Natural killer cell (primary cell): ENCODE measurements around the gene RGS6. TPM values are rescaled to one million over a fixed set of nuclear protein-coding genes. Genes with fewer than 3 reads are reported as not detected.

Source experiments
- ATAC-seq, 3 donors: fragments of 150-1000 bp in 2 of 3; fragments of 200-7000 bp in 1 of 3; cut with Tn5 transposase; 1 replicate in 1 of 3; 2 replicates in 2 of 3; pipeline ENCODE4 v1.10.0; 2021; ENCODE audit warnings: mild to moderate bottlenecking in 2 of 3, moderate library complexity in 2 of 3
- DNase-seq, 2 donors: peaks; one replicate each; pipeline versions ENCODE4 v3.0.0 to v3.0.0-alpha.2; 2013 to 2021; ENCODE audit warnings: mixed read lengths in 1 of 2
- H3K27ac ChIP-seq: one replicate; pipeline ENCODE4 v1.5.1; 2013; ENCODE audit warnings: mild to moderate bottlenecking, low read length
- H3K27me3 ChIP-seq: one replicate; pipeline ENCODE4 v1.6.1; 2013; ENCODE audit warnings: low read length; ENCODE audit not compliant: control insufficient read depth, insufficient read depth
- H3K36me3 ChIP-seq: one replicate; pipeline ENCODE4 v1.6.1; 2013; ENCODE audit warnings: low read length; ENCODE audit not compliant: control insufficient read depth, insufficient read depth
- H3K4me1 ChIP-seq: one replicate; pipeline ENCODE4 v1.6.1; 2013; ENCODE audit warnings: low read length; ENCODE audit not compliant: control insufficient read depth, insufficient read depth
- H3K4me3 ChIP-seq: one replicate; pipeline ENCODE4 v1.5.1; 2013; ENCODE audit warnings: low read length
- H3K9me3 ChIP-seq: one replicate; pipeline ENCODE4 v1.6.1; 2013; ENCODE audit warnings: low read length; ENCODE audit not compliant: control insufficient read depth, insufficient read depth
- H3K27ac Mint-ChIP-seq, 2 donors: one replicate each; pipeline ENCODE4 v1.8.0; 2022; ENCODE audit warnings: mild to moderate bottlenecking in 2 of 2, mixed read lengths in 2 of 2, moderate library complexity in 1 of 2
- H3K27me3 Mint-ChIP-seq, 2 donors: one replicate each; pipeline ENCODE4 v1.8.0; 2022; ENCODE audit warnings: low read depth in 2 of 2, mixed read lengths in 2 of 2
- H3K36me3 Mint-ChIP-seq: one replicate; pipeline ENCODE4 v1.8.0; 2022; ENCODE audit warnings: mixed read lengths
- H3K4me1 Mint-ChIP-seq, 2 donors: one replicate each; pipeline ENCODE4 v1.8.0; 2022; ENCODE audit warnings: mixed read lengths in 2 of 2
- H3K4me3 Mint-ChIP-seq: one replicate; pipeline ENCODE4 v1.8.0; 2022; ENCODE audit warnings: mild to moderate bottlenecking, moderate library complexity, mixed read lengths
- H3K9me3 Mint-ChIP-seq, 2 donors: one replicate each; pipeline ENCODE4 v1.8.0; 2022; ENCODE audit warnings: mixed read lengths in 2 of 2
- CTCF ChIP-seq: fragments of 200-600 bp; IDR thresholded peaks from one replicate; pipeline ENCODE4 v1.8.0; 2022; ENCODE audit warnings: antibody characterized with exemption
- WGBS: methylation state at CpG from one replicate; pipeline ENCODE4 v1.1.7; 2013; ENCODE audit warnings: missing lambda C conversion rate; ENCODE audit not compliant: insufficient coverage; 5-methylcytosine and 5-hydroxymethylcytosine counted together
- intact Hi-C: fragments of 100-400 bp; cut with micrococcal nuclease; formaldehyde crosslinking; loops from one replicate; pipeline ENCODE4 v1.14.2; 2022
- total RNA-seq, 4 donors: library from RNA; stranded (reverse); fragments of 120-200 nt in 1 of 4; gene quantifications; one replicate each; pipeline versions ENCODE4 v1.2.3 to v1.2.4, GENCODE V29; 2013 to 2022

RGS6 gene
- total RNA-seq, 3 donors from 2014 or later (not counting 1 experiment from before 2014, with no cell fraction given) = 0.75 to 1.4 TPM; not detected in 1

- Histone ChIP-seq H3K4me3 (no peak overlapping the region), H3K27ac (peak overlapping the region; percentile 33), H3K27me3 (no peaks in the 10 kb centered on the region), H3K4me1 (peaks cover 29% of the 10 kb centered on the region), H3K36me3 (no peaks in the 10 kb centered on the region), H3K9me3 (no peaks in the 10 kb centered on the region)
- no peak for DNase-seq
- no peak for TF ChIP-seq CTCF
- 19% methylated on average over 13 of the region's 14 CpGs for WGBS
- Mint-ChIP-seq H3K27ac (peak overlapping the region; percentile 34 to 69), H3K9me3 (no peaks in the 10 kb centered on the region), H3K27me3 (peaks cover 0 to 4% of the 10 kb centered on the region in 2 donors), H3K36me3 (no peaks in the 10 kb centered on the region), H3K4me3 (peak overlapping the region; percentile 42), H3K4me1 (peaks cover 20% of the 10 kb centered on the region in 2 donors)
- intact Hi-C loops = no loop called here
- ATAC-seq = peak; percentile 34 to 77 (median 53)
Measured at GRCh38 chr14:72237722-72238666, 305.8 kb downstream of the RGS6 start.

- no peak overlapping the region for H3K27ac ChIP-seq
- no peak overlapping the region for H3K4me3 ChIP-seq
- no peak for TF ChIP-seq CTCF
- H3K4me3 Mint-ChIP-seq = no peak overlapping the region
- H3K36me3 ChIP-seq = no peaks in the 10 kb centered on the region
- H3K9me3 ChIP-seq = no peaks in the 10 kb centered on the region
- peaks cover 24 to 29% of the 10 kb centered on the region in 2 donors for H3K27me3 Mint-ChIP-seq
- ATAC-seq (no peak), DNase-seq (no peak)
- H3K9me3 Mint-ChIP-seq = no peaks in the 10 kb centered on the region
- intact Hi-C loops = no loop called here
- peaks cover 4% of the 10 kb centered on the region in 2 donors for H3K4me1 Mint-ChIP-seq
- no peak overlapping the region for H3K27ac Mint-ChIP-seq
- no peaks in the 10 kb centered on the region for H3K27me3 ChIP-seq
- no peaks in the 10 kb centered on the region for H3K36me3 Mint-ChIP-seq
- WGBS = 95% methylated on average over 5 of the region's 5 CpGs
- peaks cover 10% of the 10 kb centered on the region for H3K4me1 ChIP-seq
Measured at GRCh38 chr14:72243309-72244293, 311.4 kb downstream of the RGS6 start.

DNA sequence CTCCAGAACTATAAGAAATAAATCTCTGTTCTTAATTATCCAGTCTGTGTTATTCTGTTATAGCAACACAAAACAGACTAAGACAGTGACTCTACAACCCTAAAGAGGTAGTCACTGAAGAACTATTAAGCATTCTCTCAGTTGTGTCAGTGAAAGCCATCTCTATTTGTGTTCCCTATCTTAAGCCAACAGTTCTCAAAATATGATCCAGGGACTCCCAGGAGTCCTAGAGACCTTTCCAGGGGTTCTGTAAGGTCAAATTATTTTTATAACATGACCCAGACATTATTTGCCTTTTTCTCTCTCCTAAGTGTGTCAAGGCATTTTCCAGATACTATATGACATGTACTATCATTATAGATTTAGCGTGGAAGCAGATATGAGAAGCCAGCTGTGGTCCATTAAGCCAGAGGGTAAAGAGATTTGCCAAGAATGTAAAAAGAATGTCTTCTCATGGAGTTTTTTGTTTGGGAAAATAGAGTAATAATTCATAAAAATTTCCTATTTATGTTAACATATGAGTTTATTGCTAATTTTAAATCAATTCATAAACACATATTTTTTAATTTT, 315.8 kb downstream of the RGS6 start:
- no peak overlapping the region for H3K27ac Mint-ChIP-seq
- 83% methylated on average over 1 of the region's 1 CpG for WGBS
- Histone ChIP-seq H3K4me3 (no peak overlapping the region), H3K9me3 (no peaks in the 10 kb centered on the region), H3K4me1 (no peaks in the 10 kb centered on the region), H3K36me3 (no peaks in the 10 kb centered on the region), H3K27me3 (no peaks in the 10 kb centered on the region), H3K27ac (no peak overlapping the region)
- ATAC-seq = no peak
- intact Hi-C loops = no loop called here
- DNase-seq = no peak
- no peaks in the 10 kb centered on the region for H3K4me1 Mint-ChIP-seq
- H3K9me3 Mint-ChIP-seq = no peaks in the 10 kb centered on the region
- peaks cover 24 to 29% of the 10 kb centered on the region in 2 donors for H3K27me3 Mint-ChIP-seq
- H3K36me3 Mint-ChIP-seq = no peaks in the 10 kb centered on the region
- H3K4me3 Mint-ChIP-seq = no peak overlapping the region
- TF ChIP-seq CTCF = no peak
